Measurements from ENCODE around the gene PSMB1. TPM values are rescaled to one million over a fixed set of nuclear protein-coding genes. Genes with fewer than 3 reads are reported as not detected.

The PSMB1 gene
- total and polyA plus RNA-seq, 7 experiments from 2014 or later: 71.1 to 529 (median 84.8) TPM

- Histone ChIP-seq H3K4me3 (ENCODE audit: low read length) (no peak overlapping the region), H3K9me3 (ENCODE audit: control insufficient read depth in 2 of 3, low read length in 3 of 3) (no peaks in the 10 kb centered on the region), H3K27me3 (ENCODE audit: control insufficient read depth in 2 of 2, insufficient read depth in 2 of 2, low read length in 2 of 2) (no peaks in the 10 kb centered on the region), H3K4me1 (ENCODE audit: control insufficient read depth in 2 of 2, insufficient read depth in 2 of 2, low read length in 2 of 2) (no peaks in the 10 kb centered on the region), H3K27ac (ENCODE audit: low read depth, low read length) (no peak overlapping the region), H3K36me3 (ENCODE audit: control insufficient read depth in 2 of 3, insufficient read depth in 3 of 3, low read length in 3 of 3) (no peaks in the 10 kb centered on the region)
- intact Hi-C loops (cut with micrococcal nuclease): no loop called here
- Mint-ChIP-seq H3K9me3 (peaks cover 0 to 7% (median 0%) of the 10 kb centered on the region in 11 donors), H3K27me3 (peaks cover 23 to 57% (median 28%) of the 10 kb centered on the region in 5 donors), H3K27ac (no peak overlapping the region), H3K4me1 (peaks cover 0 to 4% (median 3%) of the 10 kb centered on the region in 7 donors), H3K36me3 (no peaks in the 10 kb centered on the region), H3K4me3 (no peak overlapping the region)
- no peak for ATAC-seq
- DNase-seq: no peak
- POLR2A ChIA-PET: no interaction called here
- CTCF ChIA-PET: no interaction called here
Measured at GRCh38 chr6:170489836-170490235, 63.3 kb downstream of the PSMB1 start.

GRCh38 chr6:170487707-170488329, 65.3 kb downstream of the PSMB1 start:
- Mint-ChIP-seq H3K4me3 (no peak overlapping the region), H3K27me3 (peaks cover 21 to 47% (median 25%) of the 10 kb centered on the region in 5 donors), H3K36me3 (peaks cover 0 to under 1% (median 0%) of the 10 kb centered on the region in 5 donors), H3K4me1 (peaks cover 0 to 3% (median 0%) of the 10 kb centered on the region in 7 donors), H3K9me3 (peaks cover 0 to 7% (median 2%) of the 10 kb centered on the region in 11 donors), H3K27ac (no peak overlapping the region)
- H3K9me3 ChIP-seq (ENCODE audit: control insufficient read depth in 2 of 3, low read length in 3 of 3): no peaks in the 10 kb centered on the region
- no peaks in the 10 kb centered on the region for H3K4me1 ChIP-seq (ENCODE audit: control insufficient read depth in 2 of 2, insufficient read depth in 2 of 2, low read length in 2 of 2)
- ATAC-seq (no peak), DNase-seq (no peak)
- ChIA-PET POLR2A (no interaction called here), CTCF (interaction anchor here (0.9 kb wide), 1 partner anchor 29 kb away, joined by 3 read pairs; no protein-coding TSS in a partner anchor)
- no peaks in the 10 kb centered on the region for H3K36me3 ChIP-seq (ENCODE audit: control insufficient read depth in 2 of 3, insufficient read depth in 3 of 3, low read length in 3 of 3)
- H3K27me3 ChIP-seq (ENCODE audit: control insufficient read depth in 2 of 2, insufficient read depth in 2 of 2, low read length in 2 of 2): no peaks in the 10 kb centered on the region
- intact Hi-C loops (cut with micrococcal nuclease): no loop called here
- H3K4me3 ChIP-seq (ENCODE audit: low read length): no peak overlapping the region
- H3K27ac ChIP-seq (ENCODE audit: low read depth, low read length): no peak overlapping the region

GRCh38 chr6:170485159-170485558, 67.9 kb downstream of the PSMB1 start:
- Mint-ChIP-seq H3K27me3 (peaks cover 21 to 43% (median 25%) of the 10 kb centered on the region in 5 donors), H3K9me3 (peaks cover 0 to 12% (median 5%) of the 10 kb centered on the region in 11 donors), H3K36me3 (peaks cover 0 to 6% (median 5%) of the 10 kb centered on the region in 5 donors), H3K4me3 (no peak overlapping the region), H3K4me1 (peaks cover 0 to 3% (median 0%) of the 10 kb centered on the region in 7 donors), H3K27ac (no peak overlapping the region)
- Histone ChIP-seq H3K27ac (ENCODE audit: low read depth, low read length) (no peak overlapping the region), H3K36me3 (ENCODE audit: control insufficient read depth in 2 of 3, insufficient read depth in 3 of 3, low read length in 3 of 3) (no peaks in the 10 kb centered on the region), H3K4me1 (ENCODE audit: control insufficient read depth in 2 of 2, insufficient read depth in 2 of 2, low read length in 2 of 2) (no peaks in the 10 kb centered on the region), H3K27me3 (ENCODE audit: control insufficient read depth in 2 of 2, insufficient read depth in 2 of 2, low read length in 2 of 2) (no peaks in the 10 kb centered on the region), H3K9me3 (ENCODE audit: control insufficient read depth in 2 of 3, low read length in 3 of 3) (no peaks in the 10 kb centered on the region), H3K4me3 (ENCODE audit: low read length) (no peak overlapping the region)
- no peak for DNase-seq
- no peak for ATAC-seq
- POLR2A ChIA-PET: no interaction called here
- CTCF ChIA-PET: no interaction called here
- intact Hi-C loops (cut with micrococcal nuclease): no loop called here

Other genes with a start within 250 kb of the PSMB1 start
- 10 to 100 TPM; 27.2 to 53.4 (median 35.5) TPM for gene FAM120B, start 246.5 kb downstream of the PSMB1 start, total RNA-seq
- gene FAM120B, start 246.5 kb downstream of the PSMB1 start, polyA plus RNA-seq: 10 to 100 TPM; 31.0 to 49.3 TPM
- gene TBP, start 1.1 kb upstream of the PSMB1 start, total RNA-seq: 10 to 100 TPM; 13.8 to 28.3 (median 23.9) TPM
- 10 to 100 TPM; 23.1 to 28.8 TPM for gene TBP, start 1.1 kb upstream of the PSMB1 start, polyA plus RNA-seq
- 10 to 100 TPM; 49.4 to 80.1 (median 76.1) TPM for gene PDCD2, start 31.3 kb upstream of the PSMB1 start, total RNA-seq
- gene PDCD2, start 31.3 kb upstream of the PSMB1 start, polyA plus RNA-seq: 100 to 1,000 TPM; 117 to 128 TPM